K562 (cell line): ENCODE measurements around the gene SLC15A1. TPM values are rescaled to one million over a fixed set of nuclear protein-coding genes. Genes with fewer than 3 reads are reported as not detected.

Source experiments
- ATAC-seq: fragments of 200-7000 bp; cut with Tn5 transposase; 3 replicates; pipeline ENCODE4 v1.9.1; 2020; ENCODE audit warnings: moderate library complexity
- BruUV-seq: library from RNA; stranded (reverse); fragments of 400-500 nt; replicated peaks from 2 replicates; lab custom pipeline; 2021; lab: Mats Ljungman, UMichigan
- CTCF ChIA-PET: fragments of 300-600 bp; formaldehyde crosslinking; extraction: SDS; loops from one replicate; lab custom pipeline; 2021; ENCODE audit warnings: low intra/inter-chr PET ratio; lab: Yijun Ruan, JAX
- POLR2A ChIA-PET: fragments of 300-600, 350-650 bp; sonication (Branson Sonifier 250); formaldehyde crosslinking; extraction: SDS; loops from one replicate; lab custom pipeline; 2021; ENCODE audit warnings: antibody characterized with exemption, inconsistent platforms; lab: Yijun Ruan, JAX
- DNase-seq, 4 experiments: peaks; one replicate each; pipeline versions ENCODE4 v3.0.0 to v3.0.0-alpha.2; 2011 to 2018; ENCODE audit warnings: low spot score in 3 of 4, mixed read lengths in 3 of 4; ENCODE audit errors: extremely low read depth in 1 of 4
- FAIRE-seq: peaks from 2 replicates; lab custom pipeline; 2011; peaks lifted over from hg19 to GRCh38; lab: Jason Lieb, UNC
- H2AFZ ChIP-seq: 2 replicates; pipeline ENCODE4 v1.6.0; 2011; ENCODE audit warnings: low read depth, low read length, control low read depth, inconsistent platforms
- H3K27ac ChIP-seq: fragments of 200-600 bp; 3 replicates; pipeline ENCODE4 v1.8.0; 2011; ENCODE audit warnings: low read depth, mild to moderate bottlenecking, control low read depth, inconsistent platforms, low read length, moderate library complexity, mixed read lengths; ENCODE audit errors: extremely low read depth
- H3K27me3 ChIP-seq, 2 experiments: fragments of 300-600 bp in 1 of 2; 2 replicates in 1 of 2; 3 replicates in 1 of 2; pipeline versions ENCODE4 v1.6.0 to v1.8.0; 2011; ENCODE audit warnings: inconsistent platforms in 2 of 2, low read length in 2 of 2, mild to moderate bottlenecking in 1 of 2, mixed read lengths in 1 of 2, moderate library complexity in 1 of 2; ENCODE audit not compliant: control insufficient read depth in 2 of 2, insufficient read depth in 2 of 2
- H3K36me3 ChIP-seq: fragments of 300-600 bp; 3 replicates; pipeline ENCODE4 v1.8.0; 2011; ENCODE audit warnings: mild to moderate bottlenecking, low read length, inconsistent platforms; ENCODE audit not compliant: control insufficient read depth, insufficient read depth
- H3K4me1 ChIP-seq, 2 experiments: fragments of 200-600 bp in 1 of 2; replicated peaks in 1 of 2; 2 replicates in 1 of 2; 3 replicates in 1 of 2; pipeline versions ENCODE4 v1.5.1 to v1.8.0; 2011; ENCODE audit warnings: inconsistent platforms in 2 of 2, low read length in 2 of 2, mild to moderate bottlenecking in 1 of 2, mixed read lengths in 1 of 2, moderate library complexity in 1 of 2; ENCODE audit not compliant: control insufficient read depth in 2 of 2, insufficient read depth in 2 of 2
- H3K4me2 ChIP-seq: 2 replicates; pipeline ENCODE4 v1.6.1; 2011; ENCODE audit warnings: low read length, control low read depth, inconsistent platforms, mixed read lengths; ENCODE audit not compliant: insufficient read depth
- H3K4me3 ChIP-seq: fragments of 200-600 bp; sonication (generic), shearing (Covaris generic); 2 replicates; pipeline ENCODE4 v1.5.1; 2016; ENCODE audit warnings: control low read depth, inconsistent platforms
- H3K79me2 ChIP-seq: fragments of 200-600 bp; 3 replicates; pipeline ENCODE4 v1.8.0; 2011; ENCODE audit warnings: low read length, inconsistent platforms; ENCODE audit not compliant: control insufficient read depth, insufficient read depth
- H3K9ac ChIP-seq, 2 experiments: 2 replicates each; pipeline versions ENCODE4 v1.6.0 to v1.6.1; 2011; ENCODE audit warnings: low read depth in 2 of 2, low read length in 2 of 2, control low read depth in 1 of 2, inconsistent platforms in 1 of 2, mild to moderate bottlenecking in 1 of 2, mixed read lengths in 1 of 2; ENCODE audit not compliant: insufficient read depth in 1 of 2
- H3K9me1 ChIP-seq: one replicate; pipeline ENCODE4 v1.6.0; 2011; ENCODE audit warnings: inconsistent platforms, mild to moderate bottlenecking, low read length, moderate library complexity; ENCODE audit not compliant: control insufficient read depth, insufficient read depth
- H3K9me3 ChIP-seq: replicated peaks from 2 replicates; pipeline ENCODE4 v1.5.1; 2011; ENCODE audit warnings: low read depth, low read length, inconsistent platforms; ENCODE audit not compliant: control insufficient read depth, insufficient read depth
- H4K20me1 ChIP-seq: replicated peaks from 2 replicates; pipeline ENCODE4 v1.6.1; 2011; ENCODE audit warnings: low read length, inconsistent platforms, mixed read lengths; ENCODE audit not compliant: control insufficient read depth, insufficient read depth
- ARID1B ChIP-seq: fragments of 450-650 bp; IDR thresholded peaks from 2 replicates; pipeline ENCODE4 v1.6.1; 2016; ENCODE audit warnings: antibody characterized with exemption, mild to moderate bottlenecking, inconsistent platforms
- CBFB ChIP-seq: sonication (generic); formaldehyde crosslinking; IDR thresholded peaks from 2 replicates; pipeline ENCODE4 v1.4.0; 2020; ENCODE audit warnings: mild to moderate bottlenecking, missing genetic modification reagents
- EGR1 ChIP-seq: fragments of 450-650 bp; conservative IDR thresholded peaks from 2 replicates; pipeline ENCODE4 v1.6.1; 2017; ENCODE audit warnings: mild to moderate bottlenecking
- GTF2E2 ChIP-seq: fragments of 200-800 bp; sonication (Bioruptor generic); IDR thresholded peaks from 2 replicates; pipeline ENCODE4 v1.6.1; 2016; ENCODE audit warnings: missing genetic modification characterization, missing compliant biosample characterization
- JUNB ChIP-seq: fragments of 450-650 bp; formaldehyde crosslinking; conservative IDR thresholded peaks from 2 replicates; pipeline ENCODE4 v1.4.0; 2020; ENCODE audit warnings: mild to moderate bottlenecking
- MED1 ChIP-seq: sonication (generic); formaldehyde crosslinking; IDR thresholded peaks from 2 replicates; pipeline ENCODE4 v1.8.1; 2023; ENCODE audit warnings: missing genetic modification reagents, borderline replicate concordance
- NFYB ChIP-seq: IDR thresholded peaks from 2 replicates; pipeline ENCODE4 v1.6.1; 2011; ENCODE audit warnings: mild to moderate bottlenecking, moderate library complexity; ENCODE audit not compliant: insufficient read length; ENCODE audit errors: extremely low read depth
- RBM22 ChIP-seq: fragments of 200-400 bp; formaldehyde crosslinking; IDR thresholded peaks from 2 replicates; pipeline ENCODE4 v1.6.1; 2018; ENCODE audit warnings: low read length, low read depth; ENCODE audit not compliant: poor library complexity, severe bottlenecking
- SIRT6 ChIP-seq: IDR thresholded peaks from one replicate; pipeline ENCODE4 v1.6.1; 2012; ENCODE audit warnings: low read depth, mild to moderate bottlenecking, control low read depth, inconsistent platforms, low read length, moderate library complexity
- USF1 ChIP-seq: sonication (generic); formaldehyde crosslinking; IDR thresholded peaks from 2 replicates; pipeline ENCODE4 v1.9.0; 2022; ENCODE audit warnings: mild to moderate bottlenecking, missing genetic modification reagents
- YY1 ChIP-seq, 3 experiments: IDR thresholded peaks; 2 replicates each; pipeline ENCODE4 v1.6.1; 2011; ENCODE audit warnings: low read length in 2 of 3, mild to moderate bottlenecking in 2 of 3, moderate library complexity in 2 of 3, borderline replicate concordance in 1 of 3, control low read depth in 1 of 3, low read depth in 1 of 3; ENCODE audit not compliant: insufficient read depth in 3 of 3, insufficient replicate concordance in 2 of 3, control insufficient read depth in 1 of 3, insufficient read length in 1 of 3; ENCODE audit errors: extremely low read depth in 1 of 3
- ZKSCAN8 ChIP-seq: fragments of 200-800 bp; sonication (Bioruptor generic); IDR thresholded peaks from 2 replicates; pipeline ENCODE4 v1.6.1; 2016; ENCODE audit warnings: missing genetic modification characterization, missing compliant biosample characterization
- ZNF184 ChIP-seq: sonication (generic); formaldehyde crosslinking; IDR thresholded peaks from 2 replicates; pipeline ENCODE4 v1.5.0; 2020; ENCODE audit warnings: missing genetic modification reagents
- ZNF311 ChIP-seq: fragments of 250-450 bp; sonication (Bioruptor Pico); IDR thresholded peaks from 2 replicates; pipeline ENCODE4 v1.4.0; 2020; ENCODE audit warnings: mild to moderate bottlenecking, moderate library complexity
- ZNF384 ChIP-seq: IDR thresholded peaks from 2 replicates; pipeline ENCODE4 v1.6.1; 2012; ENCODE audit warnings: low read depth, low read length, improper control_type of control experiment
- ZNF561 ChIP-seq: fragments of 450-650 bp; formaldehyde crosslinking; conservative IDR thresholded peaks from 2 replicates; pipeline ENCODE4 v1.4.0; 2020; ENCODE audit warnings: mild to moderate bottlenecking, moderate library complexity
- WGBS: fragments of 100-300 bp; shearing (Covaris generic); methylation state at CpG from one replicate; pipeline ENCODE4 v1.1.6; 2016; ENCODE audit warnings: low coverage, mixed read lengths; ENCODE audit not compliant: insufficient coverage; ENCODE audit errors: missing lambda C conversion rate; 5-methylcytosine and 5-hydroxymethylcytosine counted together
- in situ Hi-C: fragments of 300-500 bp; cut with MboI; formaldehyde crosslinking; loops from 4 replicates; pipeline ENCODE4 v1.15.0; 2018; ENCODE audit warnings: inconsistent platforms, mixed read lengths
- intact Hi-C: fragments of 100-400 bp; cut with micrococcal nuclease; formaldehyde crosslinking; loops from 2 replicates; pipeline ENCODE4 v1.14.2; 2022
- polyA plus RNA-seq, 8 experiments: library from polyadenylated mRNA; depleted of rRNA in 4 of 8; stranded (reverse) in 5 of 8; unstranded in 3 of 8; fragments of >200 nt; fragmentation: Nextera tagmentation in 2 of 8; fragmentation: Illumina TruSeq in 1 of 8; extraction: Ambion mirVana in 2 of 8; extraction: Trizol in 1 of 8; gene quantifications; 2 replicates each; pipeline versions ENCODE4 v1.2.1 to v1.2.3, GENCODE V29; 2011 to 2014; ENCODE audit warnings: inconsistent platforms in 1 of 8, missing spikeins in 1 of 8
- total RNA-seq, 7 experiments: library from RNA; depleted of rRNA in 6 of 7; stranded (reverse); fragments of >200 nt in 6 of 7; fragmentation: Illumina TruSeq in 2 of 7; extraction: Trizol in 2 of 7; gene quantifications; 2 replicates each; pipeline versions ENCODE4 v1.2.1 to v1.2.3, GENCODE V29; 2011 to 2021; ENCODE audit warnings: low replicate concordance in 1 of 7
- TF ChIP-seq, protein P1 (sequence below): sonication (generic); formaldehyde crosslinking; IDR thresholded peaks from 2 replicates; pipeline ENCODE4 v1.8.0; 2023; ENCODE audit warnings: mild to moderate bottlenecking, missing genetic modification reagents

The SLC15A1 gene
- total and polyA plus RNA-seq, 9 of the 15 experiments (the other 6 are each of a cell fraction or from before 2014, with no cell fraction given) = not detected

DNA sequence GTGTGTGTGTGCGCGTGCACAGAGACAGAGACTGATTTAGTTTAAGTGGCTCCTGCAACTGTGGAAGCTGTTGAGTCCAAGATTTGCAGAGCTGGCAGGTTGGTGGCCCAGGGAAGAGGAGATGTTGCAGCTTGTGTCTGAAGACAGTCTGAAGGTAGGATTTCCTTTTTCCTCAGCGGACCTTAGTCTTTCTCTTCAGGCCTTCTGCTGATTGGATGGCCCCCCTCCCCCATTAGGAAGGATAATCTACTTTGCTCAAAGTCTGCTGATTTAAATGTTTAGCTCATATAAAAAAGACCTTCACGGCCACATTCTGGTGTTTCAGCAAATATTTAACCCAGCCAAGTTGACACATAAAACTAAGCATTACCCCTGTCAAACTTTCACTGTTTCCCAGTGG lies 84.3 kb downstream of the SLC15A1 start:
- no peaks in the 10 kb centered on the region for H3K36me3 ChIP-seq
- H2AFZ ChIP-seq = no peak overlapping the region
- peaks cover 2 to 27% of the 10 kb centered on the region in 2 experiments; a peak in 4 of 5 replicates for H3K27me3 ChIP-seq
- no peak for ATAC-seq
- no peak overlapping the region for H3K4me2 ChIP-seq
- H3K9ac ChIP-seq = no peak overlapping the region
- no peak overlapping the region for H3K27ac ChIP-seq
- H4K20me1 ChIP-seq = no peaks in the 10 kb centered on the region
- H3K4me3 ChIP-seq = no peak overlapping the region
- H3K9me3 ChIP-seq = no peaks in the 10 kb centered on the region
- intact Hi-C loops (no loop called here), in situ Hi-C loops (no loop called here)
- H3K9me1 ChIP-seq = no peaks in the 10 kb centered on the region
- DNase-seq = no peak
- FAIRE-seq = no peak
- no peaks in the 10 kb centered on the region for H3K4me1 ChIP-seq
- no peaks in the 10 kb centered on the region for H3K79me2 ChIP-seq
- POLR2A ChIA-PET = no interaction called here
- WGBS = 2% methylated on average over 4 of the region's 4 CpGs
- BruUV-seq = no TSS peak
- CTCF ChIA-PET = no interaction called here
- TF ChIP-seq NFYB = no peak
- no peak for TF ChIP-seq YY1 (IDR thresholded peaks at IDR 0.05; ENCODE audit: borderline replicate concordance in 1 of 3, control insufficient read depth in 1 of 3, extremely low read depth in 1 of 3, insufficient read depth in 3 of 3, insufficient read length in 1 of 3, insufficient replicate concordance in 2 of 3, low read depth in 1 of 3, low read length in 2 of 3)
- TF ChIP-seq ZKSCAN8 (CRISPR knock-in tag) = no peak
- TF ChIP-seq CBFB (CRISPR knock-in tag) = no peak
- no peak for TF ChIP-seq ZNF184 (CRISPR knock-in tag)
- TF ChIP-seq GTF2E2 (tag) = no peak
- TF ChIP-seq JUNB = no peak
- TF ChIP-seq, protein P1, sequence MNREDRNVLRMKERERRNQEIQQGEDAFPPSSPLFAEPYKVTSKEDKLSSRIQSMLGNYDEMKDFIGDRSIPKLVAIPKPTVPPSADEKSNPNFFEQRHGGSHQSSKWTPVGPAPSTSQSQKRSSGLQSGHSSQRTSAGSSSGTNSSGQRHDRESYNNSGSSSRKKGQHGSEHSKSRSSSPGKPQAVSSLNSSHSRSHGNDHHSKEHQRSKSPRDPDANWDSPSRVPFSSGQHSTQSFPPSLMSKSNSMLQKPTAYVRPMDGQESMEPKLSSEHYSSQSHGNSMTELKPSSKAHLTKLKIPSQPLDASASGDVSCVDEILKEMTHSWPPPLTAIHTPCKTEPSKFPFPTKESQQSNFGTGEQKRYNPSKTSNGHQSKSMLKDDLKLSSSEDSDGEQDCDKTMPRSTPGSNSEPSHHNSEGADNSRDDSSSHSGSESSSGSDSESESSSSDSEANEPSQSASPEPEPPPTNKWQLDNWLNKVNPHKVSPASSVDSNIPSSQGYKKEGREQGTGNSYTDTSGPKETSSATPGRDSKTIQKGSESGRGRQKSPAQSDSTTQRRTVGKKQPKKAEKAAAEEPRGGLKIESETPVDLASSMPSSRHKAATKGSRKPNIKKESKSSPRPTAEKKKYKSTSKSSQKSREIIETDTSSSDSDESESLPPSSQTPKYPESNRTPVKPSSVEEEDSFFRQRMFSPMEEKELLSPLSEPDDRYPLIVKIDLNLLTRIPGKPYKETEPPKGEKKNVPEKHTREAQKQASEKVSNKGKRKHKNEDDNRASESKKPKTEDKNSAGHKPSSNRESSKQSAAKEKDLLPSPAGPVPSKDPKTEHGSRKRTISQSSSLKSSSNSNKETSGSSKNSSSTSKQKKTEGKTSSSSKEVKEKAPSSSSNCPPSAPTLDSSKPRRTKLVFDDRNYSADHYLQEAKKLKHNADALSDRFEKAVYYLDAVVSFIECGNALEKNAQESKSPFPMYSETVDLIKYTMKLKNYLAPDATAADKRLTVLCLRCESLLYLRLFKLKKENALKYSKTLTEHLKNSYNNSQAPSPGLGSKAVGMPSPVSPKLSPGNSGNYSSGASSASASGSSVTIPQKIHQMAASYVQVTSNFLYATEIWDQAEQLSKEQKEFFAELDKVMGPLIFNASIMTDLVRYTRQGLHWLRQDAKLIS (CRISPR knock-in tag) = no peak
- no peak for TF ChIP-seq ZNF561 (CRISPR knock-in tag)
- no peak for TF ChIP-seq ARID1B
- no peak for TF ChIP-seq EGR1
- no peak for TF ChIP-seq SIRT6
- TF ChIP-seq ZNF311 = no peak
- TF ChIP-seq USF1 (CRISPR knock-in tag) = no peak
- no peak for TF ChIP-seq ZNF384
- no peak for TF ChIP-seq MED1 (CRISPR knock-in tag)
- TF ChIP-seq RBM22 = no peak
